GM18519 (cell line): Measurements from ENCODE around the gene NTM.
A peak's percentile ranks its signal among the peaks of the same experiment; 100 is the strongest.
"Not testable (repeated sequence)": the region's sequence is repeated elsewhere in the genome, so short reads cannot be mapped to it uniquely, and the experiment has no call there.

ENCODE experiments used
- ATAC-seq: cut with Tn5 transposase; IDR thresholded peaks from one replicate; pipeline ENCODE4 v1.9.1; 2021; ENCODE audit warnings: mild to moderate bottlenecking, moderate library complexity; ENCODE audit not compliant: unreplicated experiment, low FRiP score

The NTM gene

DNA sequence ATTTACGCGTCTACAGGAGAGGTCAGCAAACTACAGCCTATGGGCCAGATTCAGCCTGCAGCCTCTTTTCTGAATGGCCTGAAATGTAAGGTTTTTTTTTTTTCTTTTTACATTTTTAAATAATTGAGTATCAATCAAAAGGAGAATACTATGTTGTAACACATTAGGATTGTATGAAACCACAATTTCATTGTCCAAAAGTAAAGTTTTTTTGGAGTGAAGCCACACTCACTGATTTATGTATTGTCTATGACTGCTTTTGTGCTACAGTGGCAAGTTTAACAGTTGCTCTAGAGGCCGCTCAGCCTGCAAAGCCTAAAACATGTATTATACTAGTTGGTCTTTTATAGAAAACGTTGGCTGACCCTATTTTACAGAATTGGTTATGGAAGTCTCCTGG lies 923.2 kb downstream of the NTM start:
- no peak for ATAC-seq

DNA sequence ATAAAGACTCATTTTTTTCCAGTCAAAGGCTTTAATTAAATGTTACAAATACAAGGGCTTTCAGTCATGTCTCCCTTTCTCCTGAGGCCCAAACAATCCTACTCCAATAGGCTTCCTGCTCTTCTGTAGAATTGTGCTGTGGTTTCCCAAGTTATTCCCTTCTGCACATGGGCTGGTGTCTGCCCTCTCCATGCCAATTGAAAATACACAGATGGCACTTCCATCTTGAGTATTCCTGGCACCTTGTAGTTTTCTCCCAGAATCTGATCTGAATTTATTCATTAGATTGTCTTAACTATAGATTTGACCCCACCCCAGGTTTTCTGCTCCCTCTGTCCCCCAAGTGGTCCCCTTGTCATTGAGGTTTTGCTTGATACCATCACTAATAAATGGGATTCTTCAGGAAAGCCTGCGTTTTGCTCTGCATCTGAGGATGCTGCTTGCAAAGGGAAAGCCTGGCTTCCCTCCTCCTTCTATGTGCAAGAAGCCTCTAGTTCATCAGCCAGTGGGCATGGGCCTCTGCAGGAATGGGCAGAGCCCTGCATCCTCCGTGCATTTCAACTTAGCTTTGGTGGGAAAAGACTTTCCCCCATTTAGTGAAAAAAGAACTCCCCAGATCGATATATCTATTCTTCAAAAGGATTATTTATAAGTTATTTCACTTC lies 926.7 kb downstream of the NTM start:
- no peak for ATAC-seq

DNA sequence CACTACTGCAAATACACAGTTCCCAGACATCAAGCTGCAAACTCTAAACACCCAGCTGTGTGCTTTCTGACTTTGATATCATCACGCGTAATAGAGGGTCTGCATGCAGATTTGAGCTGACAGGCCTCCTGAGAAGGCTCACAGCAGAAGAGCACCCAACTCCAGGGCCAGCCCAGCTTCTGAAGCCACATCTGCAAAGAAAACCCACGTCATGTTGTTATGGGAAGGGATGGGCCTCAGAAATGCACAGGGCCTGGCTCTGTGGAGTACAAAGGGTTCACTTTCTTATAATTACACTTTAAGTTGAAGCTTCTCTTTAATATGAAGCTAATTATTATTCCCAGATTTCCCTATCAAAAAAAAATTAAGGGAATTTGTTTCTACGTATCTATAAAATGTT lies 927.9 kb downstream of the NTM start:
- no peak for ATAC-seq

DNA sequence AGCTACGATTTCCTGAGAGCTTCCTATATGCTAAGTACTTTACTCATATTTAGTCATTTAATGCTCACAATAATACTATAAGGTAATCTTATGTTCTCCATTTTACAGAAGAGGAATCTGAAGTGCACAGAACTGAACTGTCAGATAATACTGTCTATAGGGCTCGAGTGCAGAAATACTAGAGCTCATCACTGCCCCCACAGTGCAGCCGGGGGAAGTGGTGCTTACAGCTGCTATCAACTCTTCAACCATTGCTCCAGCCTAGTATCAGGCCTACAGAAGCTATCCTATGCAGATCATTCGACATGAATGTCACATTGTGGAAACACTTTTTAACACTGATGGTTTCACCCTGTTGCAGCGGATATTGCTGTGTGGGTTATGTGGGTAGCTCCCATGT lies 929.9 kb downstream of the NTM start:
- peak; percentile 74 for ATAC-seq

DNA sequence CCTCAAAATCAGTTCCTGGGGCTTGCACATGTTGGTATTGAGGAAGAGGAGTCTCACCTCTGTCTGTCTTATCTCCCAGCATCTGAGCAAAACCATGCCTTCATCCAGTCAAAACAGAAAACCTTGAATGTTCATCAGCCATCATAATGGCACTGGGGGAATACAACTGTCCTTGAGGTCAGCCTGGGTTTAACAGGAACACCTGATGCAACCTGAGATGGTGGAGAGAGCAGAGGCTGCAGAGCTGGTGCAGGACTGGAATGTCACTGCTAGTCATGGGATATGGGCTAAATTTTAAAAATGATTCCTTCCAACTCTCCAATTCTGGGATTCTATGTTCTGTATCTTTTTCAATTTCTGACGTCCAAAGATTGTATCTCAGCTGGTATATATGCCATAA lies 931.0 kb downstream of the NTM start:
- ATAC-seq: no peak

DNA sequence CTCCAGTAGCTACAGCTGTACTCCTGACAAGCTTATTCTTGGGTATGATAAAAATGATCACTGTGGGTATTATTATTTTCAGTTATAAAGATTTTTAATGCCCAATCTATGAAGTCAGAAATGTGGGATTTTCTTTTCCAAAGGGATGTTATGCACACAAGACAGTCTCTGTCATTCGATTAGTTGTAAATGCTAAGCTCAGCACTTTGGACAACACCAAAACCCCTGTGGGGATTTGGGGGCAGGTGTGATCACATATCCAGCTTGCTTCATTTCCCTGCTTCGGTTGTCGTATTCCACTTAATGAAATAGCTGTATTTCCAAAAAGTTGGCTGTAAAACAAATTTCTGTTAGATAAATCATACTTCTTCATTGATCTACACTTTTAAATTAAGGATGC lies 931.5 kb downstream of the NTM start:
- ATAC-seq: no peak

DNA sequence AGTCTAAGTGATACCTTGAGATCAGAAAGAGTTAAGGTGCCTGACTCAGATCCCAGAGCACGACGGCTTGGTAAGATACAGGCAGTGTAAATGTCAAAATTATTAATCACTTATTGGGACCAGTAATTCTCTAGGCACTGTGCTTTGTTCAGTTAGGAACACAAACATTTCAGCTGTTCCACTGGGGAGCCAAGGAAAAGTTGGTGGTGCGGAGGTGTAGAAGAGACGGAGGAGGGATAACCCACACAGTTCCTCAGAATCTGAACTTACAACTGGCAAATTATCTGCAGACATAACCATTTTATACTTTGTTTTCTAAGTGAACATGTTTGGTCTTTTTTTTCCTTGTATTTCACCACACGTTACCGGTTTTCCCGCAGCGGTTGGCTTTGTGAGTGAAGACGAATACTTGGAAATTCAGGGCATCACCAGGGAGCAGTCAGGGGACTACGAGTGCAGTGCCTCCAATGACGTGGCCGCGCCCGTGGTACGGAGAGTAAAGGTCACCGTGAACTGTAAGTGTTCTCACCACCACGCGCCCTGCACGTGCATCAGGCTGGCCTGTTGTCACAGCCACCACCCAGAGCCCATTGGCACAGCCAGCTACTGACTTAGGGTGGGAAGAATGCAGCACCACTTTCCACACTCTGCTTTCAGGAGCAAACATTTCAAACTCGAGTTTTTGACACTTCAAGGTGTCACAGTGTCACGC lies 937.0 kb downstream of the NTM start:
- no peak for ATAC-seq

DNA sequence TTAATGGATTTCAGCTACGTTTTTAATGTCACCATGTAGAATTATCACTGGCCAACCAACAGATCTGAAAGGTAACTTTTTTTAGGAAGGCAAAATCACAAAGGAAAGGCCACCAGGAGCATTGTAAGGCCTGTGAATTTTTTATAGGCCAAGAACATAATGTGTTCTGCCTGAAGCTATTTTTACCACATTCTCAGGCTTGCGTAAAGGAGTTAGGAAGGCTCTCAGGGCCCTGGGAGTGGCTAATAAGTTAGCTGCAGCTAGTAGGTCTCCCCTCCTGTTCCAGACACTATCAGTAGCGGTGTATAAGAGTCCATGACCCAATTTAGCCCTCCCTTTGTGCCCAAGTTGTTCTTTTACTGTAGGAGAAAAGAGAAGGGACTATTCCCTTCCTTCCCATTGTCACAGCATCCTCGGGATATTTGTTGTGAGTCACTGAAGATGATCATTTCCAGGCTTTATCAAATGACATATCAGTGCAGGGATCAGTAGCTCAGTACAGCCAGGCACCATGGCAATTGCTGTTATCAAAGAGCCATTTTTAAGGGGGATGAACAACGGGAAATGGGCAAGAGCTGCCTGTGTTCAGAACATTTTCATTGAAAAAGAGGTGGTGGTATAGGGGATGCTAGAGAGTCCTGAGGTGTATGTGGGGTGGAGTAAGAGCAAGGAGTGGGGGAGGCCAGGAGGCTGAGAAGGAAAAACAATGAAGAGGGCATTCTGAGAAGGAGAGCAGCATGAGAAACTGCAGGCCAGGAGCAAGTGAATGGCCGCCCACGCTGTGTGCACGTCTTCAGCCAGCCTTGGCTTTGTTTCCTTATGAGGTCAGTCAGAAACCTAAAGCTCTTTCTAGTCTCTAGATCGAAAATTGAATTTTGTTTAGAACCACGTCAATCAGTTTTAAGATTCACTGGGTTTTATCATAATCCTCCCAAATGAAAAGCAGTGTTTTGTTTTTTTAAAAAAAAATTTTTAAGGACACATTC lies 940.3 kb downstream of the NTM start:
- no peak for ATAC-seq

DNA sequence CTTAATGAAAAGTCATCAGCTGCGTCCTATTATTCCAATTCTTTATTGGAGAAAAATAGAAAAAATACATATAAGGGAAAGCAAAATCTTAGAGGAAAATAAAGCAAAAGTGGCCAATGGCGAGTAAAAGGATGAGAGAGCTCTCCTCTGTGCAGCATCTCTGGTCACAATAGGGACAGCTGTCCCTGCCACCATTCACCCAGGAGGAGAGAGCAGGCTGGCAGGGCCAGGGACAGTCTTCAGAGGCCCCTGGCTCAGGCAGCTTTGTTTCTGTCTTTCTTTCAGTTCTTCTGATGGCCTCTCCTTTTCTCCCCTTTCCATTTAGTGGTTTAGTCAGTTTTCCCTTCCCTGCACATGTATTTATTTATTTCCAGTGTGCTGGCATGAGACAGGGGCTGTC lies 941.3 kb downstream of the NTM start:
- ATAC-seq: no peak

DNA sequence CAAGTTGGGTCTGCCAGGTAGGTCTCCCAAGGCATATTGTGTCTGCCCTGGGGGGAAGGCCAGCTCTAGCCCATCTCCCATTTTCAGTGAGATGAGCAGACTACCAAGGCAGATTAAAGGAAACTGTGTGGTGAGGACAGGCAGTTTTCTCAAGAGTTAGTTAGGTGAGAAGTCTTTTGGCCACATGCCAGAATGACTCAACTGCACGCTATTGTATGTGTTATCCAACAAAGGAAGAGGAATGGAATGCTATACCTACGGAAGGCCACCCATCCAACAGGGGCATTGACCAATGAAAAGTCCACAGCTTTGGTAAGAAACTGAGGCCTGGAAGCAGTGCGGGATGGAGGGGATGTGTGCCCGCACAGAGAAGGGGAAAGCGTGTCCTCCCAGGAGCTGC lies 941.7 kb downstream of the NTM start:
- ATAC-seq: no peak

DNA sequence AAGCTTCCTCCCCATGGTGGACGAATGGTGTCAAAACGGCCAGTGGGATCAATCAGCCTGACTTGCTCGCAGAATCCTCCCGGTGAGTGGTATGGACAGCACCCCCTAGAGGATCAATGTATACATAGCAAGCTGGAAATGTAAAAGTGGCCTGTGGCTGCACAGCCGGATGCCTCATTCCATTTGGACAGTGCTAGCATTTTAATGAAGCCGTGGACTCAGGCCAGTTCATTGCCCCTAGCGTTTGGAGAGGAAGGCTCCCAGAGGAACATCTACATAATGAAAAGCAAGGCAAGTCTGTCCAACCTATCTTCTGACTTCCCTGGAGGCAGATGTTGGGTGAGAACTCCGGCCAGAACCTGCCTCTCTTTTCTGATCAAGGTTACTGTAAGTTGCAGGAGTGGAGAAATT lies 942.3 kb downstream of the NTM start:
- no peak for ATAC-seq

DNA sequence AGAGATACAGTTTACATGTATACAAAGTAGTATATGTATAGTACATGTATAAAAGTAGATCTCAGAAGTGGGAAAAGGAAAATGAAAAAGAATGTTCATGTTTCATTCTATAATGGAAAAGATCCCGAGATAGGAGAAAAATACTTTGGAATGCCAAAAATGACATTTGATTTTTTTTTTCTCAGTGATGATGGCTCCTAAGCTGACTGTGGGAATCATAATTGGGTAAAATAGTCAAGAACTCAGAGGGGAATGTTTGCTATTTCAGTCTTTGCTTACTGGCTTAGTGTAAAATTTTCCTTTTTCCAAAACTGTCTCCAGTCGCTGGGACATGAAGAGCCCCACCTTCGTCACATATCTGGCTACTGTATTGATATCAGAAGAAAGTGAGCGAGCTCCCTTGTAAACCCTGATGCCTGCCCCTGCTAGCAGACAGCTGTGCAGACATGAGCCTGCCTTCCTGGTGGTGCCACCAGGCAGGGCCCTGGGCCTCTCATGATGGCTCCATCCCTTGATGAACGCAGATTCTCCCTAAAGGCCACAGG lies 944.6 kb downstream of the NTM start:
- ATAC-seq: no peak

DNA sequence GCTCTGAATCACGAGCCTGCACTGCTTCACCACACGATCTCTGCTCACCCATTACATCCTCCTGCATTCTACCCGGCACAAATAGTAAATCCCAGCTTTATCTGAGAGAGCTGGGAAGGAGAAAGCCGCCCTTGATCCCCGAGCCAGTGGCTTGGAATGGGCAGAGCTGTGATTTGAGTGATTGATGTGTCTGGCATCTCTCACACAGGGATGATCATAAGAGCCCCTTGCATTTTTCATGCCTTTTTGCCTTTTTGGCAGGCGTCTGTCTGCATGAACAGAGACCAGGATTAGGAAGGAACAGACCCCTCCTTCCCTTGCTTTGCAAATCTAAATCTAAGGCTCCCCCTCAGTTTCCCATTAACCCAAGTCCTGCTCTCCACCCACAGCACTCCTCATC lies 945.3 kb downstream of the NTM start:
- no peak for ATAC-seq

DNA sequence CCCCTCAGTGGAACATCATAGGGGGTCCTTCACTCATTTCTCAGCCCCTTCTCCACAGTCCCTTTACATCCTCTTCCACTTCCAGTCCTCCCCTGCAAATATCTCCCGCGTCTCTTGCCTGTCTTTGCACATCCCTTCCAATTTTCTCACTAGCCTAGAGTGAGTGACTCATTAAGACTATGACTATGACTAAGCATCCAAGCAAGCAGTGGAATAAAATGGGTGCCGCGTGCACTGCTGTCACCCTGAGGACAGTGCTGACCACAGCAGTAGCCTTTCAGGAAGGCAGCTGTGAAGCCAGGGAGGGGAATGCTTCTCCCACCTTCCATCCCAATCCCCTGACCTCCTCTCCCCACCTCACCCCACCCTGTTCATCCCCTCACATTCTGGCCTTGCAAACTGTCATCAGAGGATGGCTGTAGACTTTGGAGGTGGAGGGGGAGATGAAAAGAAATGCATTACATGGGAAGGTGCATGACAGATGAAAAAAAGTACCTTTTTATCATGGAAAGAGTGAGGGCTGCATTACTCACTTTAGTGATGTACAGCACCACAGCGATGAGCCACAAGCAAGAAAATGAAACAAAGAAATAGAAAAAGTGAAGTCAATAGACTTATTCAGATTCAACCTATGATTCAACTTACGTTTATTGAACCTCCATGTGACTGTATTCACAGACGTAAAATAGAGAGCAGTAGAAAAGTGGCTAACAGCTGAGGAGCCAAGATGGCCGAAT lies 948.2 kb downstream of the NTM start:
- no peak for ATAC-seq

DNA sequence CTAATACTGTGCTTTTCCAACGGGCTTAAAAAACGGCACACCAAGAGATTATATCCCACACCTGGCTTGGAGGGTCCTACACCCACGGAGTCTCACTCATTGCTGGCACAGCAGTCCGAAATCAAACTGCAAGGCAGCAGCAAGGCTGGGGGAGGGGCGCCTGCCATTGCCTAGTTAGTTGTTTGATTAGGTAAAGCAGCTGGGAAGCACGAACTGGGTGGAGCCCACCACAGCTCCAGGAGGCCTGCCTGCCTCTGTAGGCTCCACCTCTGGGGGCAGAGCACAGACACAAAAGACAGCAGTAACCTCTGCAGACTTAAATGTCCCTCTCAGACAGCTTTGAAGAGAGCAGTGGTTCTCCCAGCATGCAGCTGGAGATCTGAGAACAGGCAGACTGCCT lies 949.0 kb downstream of the NTM start:
- ATAC-seq: not testable (repeated sequence)

DNA sequence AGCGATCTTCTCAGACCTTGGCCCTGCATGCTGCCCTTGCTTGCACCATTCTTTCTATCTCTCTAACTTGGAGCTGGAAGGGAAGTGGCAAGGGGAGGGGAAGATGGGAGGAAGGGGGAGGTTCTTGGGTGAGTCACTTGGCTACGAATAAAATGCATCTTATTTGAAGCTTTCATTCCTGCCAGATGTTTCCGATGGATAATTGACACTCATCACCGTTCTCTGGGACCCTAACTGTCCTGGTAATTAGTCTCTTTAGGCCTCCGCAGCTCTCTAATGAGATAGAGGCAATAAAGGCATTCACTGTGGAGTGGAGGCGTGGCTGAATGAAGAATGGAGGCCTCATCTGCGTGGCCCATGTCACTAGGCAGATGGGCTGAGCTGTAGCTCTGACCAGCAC lies 960.1 kb downstream of the NTM start:
- ATAC-seq: no peak

DNA sequence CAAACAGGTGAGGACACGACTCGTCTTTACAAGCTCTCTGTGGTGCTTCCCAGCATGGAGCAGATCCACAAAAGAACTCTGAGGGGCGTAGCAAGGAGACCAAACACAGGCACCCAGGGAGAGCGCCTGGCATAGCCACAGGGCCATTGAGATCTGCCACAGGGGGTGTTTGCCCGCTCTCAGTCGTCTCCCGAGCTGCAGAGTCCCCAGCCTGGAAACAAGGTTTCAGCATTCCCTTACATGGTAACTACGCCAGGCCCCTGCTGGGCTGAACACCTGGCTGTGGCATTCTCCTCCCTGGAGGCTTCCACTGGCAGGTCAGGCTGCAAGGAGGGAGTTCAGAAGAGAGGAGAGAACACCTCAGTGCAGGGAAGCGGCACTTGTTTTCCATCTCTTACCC lies 962.1 kb downstream of the NTM start:
- no peak for ATAC-seq

DNA sequence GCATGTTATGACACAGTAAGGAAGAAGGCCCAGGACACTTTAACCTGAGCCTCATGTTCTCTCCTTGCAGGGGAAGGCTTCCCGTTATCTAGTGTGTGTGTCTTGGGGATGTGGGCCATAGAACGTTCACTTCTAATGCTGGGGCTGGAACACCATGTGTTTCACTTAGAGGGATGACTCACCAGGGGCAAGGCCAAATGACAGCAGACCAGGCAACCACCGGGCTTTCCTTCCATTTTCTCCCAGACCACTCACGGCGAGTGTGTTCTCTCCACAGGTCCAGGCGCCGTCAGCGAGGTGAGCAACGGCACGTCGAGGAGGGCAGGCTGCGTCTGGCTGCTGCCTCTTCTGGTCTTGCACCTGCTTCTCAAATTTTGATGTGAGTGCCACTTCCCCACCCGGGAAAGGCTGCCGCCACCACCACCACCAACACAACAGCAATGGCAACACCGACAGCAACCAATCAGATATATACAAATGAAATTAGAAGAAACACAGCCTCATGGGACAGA lies 964.4 kb downstream of the NTM start:
- no peak for ATAC-seq

DNA sequence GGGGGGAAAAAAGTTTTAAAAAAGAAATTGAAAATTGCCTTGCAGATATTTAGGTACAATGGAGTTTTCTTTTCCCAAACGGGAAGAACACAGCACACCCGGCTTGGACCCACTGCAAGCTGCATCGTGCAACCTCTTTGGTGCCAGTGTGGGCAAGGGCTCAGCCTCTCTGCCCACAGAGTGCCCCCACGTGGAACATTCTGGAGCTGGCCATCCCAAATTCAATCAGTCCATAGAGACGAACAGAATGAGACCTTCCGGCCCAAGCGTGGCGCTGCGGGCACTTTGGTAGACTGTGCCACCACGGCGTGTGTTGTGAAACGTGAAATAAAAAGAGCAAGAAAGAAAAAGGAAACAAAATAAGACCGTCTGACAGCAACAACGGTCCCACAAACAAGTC lies 964.9 kb downstream of the NTM start:
- ATAC-seq: no peak
